GM18526 (cell line): ENCODE results near the gene MAP3K7CL.

Experiments used
- POLR2A ChIP-seq: IDR thresholded peaks from 3 replicates; pipeline ENCODE4 v1.6.1; 2011; ENCODE audit not compliant: insufficient read length; ENCODE audit errors: extremely low read depth

Gene MAP3K7CL

DNA sequence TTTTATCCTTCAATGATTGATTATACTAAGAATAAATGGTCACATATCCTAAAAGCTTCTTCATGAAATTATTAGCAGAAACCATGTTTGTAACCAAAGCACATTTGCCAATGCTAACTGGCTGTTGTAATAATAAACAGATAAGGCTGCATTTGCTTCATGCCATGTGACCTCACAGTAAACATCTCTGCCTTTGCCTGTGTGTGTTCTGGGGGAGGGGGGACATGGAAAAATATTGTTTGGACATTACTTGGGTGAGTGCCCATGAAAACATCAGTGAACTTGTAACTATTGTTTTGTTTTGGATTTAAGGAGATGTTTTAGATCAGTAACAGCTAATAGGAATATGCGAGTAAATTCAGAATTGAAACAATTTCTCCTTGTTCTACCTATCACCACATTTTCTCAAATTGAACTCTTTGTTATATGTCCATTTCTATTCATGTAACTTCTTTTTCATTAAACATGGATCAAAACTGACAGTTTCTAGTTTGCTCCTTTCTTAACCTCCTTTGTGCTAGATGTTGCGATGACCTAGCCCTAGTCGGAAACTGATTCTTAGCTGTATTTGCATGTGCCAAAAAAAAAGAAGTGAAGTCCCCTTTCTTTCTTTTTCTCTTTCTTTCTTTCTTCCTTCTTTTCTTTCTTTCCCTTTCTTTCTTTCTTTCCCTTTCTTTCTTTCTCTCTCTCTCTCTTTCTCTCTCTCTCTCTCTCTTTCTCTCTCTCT, 45.1 kb downstream of the MAP3K7CL start:
- no peak for TF ChIP-seq POLR2A

GRCh38 chr21:29176471-29177120, 46.2 kb downstream of the MAP3K7CL start:
- TF ChIP-seq POLR2A, result no peak

- TF ChIP-seq POLR2A, result no peak
Observed at GRCh38 chr21:29177800-29178199, 47.4 kb downstream of the MAP3K7CL start.

- TF ChIP-seq POLR2A, result no peak
Observed at GRCh38 chr21:29178926-29179325, 48.5 kb downstream of the MAP3K7CL start.

GRCh38 chr21:29179503-29179902, 49.1 kb downstream of the MAP3K7CL start:
- TF ChIP-seq POLR2A, result no peak

DNA sequence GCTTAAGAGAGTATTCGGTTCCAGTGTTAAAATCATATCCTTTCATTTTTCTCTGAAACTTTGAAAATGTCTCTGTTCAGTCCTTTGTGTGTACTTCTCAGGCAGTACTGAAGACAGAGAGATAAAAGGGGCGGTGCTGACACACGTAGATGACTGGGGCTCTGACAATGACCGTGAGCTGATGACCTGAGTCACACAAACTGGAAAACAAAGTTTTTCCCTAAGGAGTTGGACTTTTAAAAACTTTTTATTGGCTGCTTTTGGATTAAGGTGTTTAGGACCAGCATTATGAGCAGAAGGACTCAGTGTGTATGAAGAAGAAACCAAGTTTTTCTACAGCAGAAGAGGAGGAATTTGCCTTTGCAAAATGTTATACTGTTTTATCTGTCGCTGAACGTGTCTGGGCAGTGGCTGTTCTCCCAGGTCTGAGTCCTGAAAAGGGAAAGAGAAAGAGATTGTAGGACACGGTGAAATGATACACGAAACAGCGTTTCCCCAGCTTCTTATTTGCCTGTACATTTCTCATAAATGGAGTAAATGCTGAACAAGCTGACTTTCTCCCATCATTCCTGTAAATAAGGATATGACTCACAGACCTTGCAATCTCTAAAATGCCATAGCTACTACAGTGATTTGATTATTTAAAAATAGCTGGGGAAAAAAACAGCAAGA, 51.5 kb downstream of the MAP3K7CL start:
- TF ChIP-seq POLR2A, result no peak

DNA sequence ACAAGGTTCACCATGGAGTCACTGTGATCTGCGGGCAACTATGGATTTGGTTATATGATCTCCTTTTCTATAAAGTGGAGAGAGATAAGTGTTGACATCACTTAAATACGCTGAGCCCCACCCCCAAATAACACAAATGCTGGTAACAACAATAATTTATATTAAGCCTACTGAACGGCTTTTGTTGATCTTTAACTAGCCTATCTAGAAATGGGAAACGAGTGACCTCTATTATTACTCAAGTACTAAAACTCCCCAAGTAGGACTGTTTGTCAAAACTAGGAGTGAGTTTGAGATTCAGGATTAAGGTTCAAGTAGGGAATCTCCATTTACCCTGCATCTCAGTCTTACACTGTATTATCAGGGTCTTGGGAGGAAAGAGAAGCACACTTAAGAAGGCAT, 52.2 kb downstream of the MAP3K7CL start:
- no peak for TF ChIP-seq POLR2A

DNA sequence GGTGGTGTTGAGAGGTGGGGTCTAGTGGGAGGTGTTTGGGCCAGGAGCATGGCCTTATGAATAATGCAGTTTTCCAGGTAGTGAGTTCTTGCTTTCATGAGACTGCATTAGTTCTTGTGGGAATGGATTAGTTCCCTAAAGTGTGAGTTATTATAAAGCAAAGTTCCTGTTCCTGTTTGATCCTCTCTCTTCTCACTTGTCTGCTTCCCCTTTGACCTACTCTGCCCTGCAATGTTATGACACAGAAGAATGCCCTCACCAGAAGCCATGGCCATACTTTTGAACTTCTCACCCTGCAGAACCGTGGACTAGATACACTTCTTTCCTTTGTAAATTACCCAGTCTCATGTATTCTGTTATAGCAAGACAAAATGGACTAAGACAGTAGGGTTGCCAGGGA, 53.6 kb downstream of the MAP3K7CL start:
- TF ChIP-seq POLR2A, result no peak

DNA sequence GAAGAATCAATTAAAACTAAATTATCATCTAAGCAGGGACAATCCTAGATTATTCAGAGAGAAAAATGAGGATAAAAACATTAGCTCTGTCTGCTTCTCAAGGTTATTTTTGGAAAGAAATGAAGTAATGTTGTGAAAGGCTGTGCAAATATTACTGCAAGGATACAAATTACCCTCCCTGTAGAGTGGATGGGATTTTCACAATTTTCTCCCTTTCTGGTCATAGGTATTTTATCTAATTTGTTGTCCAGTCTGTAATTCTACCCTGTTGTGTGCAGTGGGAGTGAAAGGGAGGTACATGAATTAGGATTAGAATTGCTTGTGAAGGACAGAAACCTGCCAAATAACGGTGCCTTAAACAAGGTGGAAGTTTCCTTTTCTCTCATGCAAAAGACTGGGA, 54.7 kb downstream of the MAP3K7CL start:
- no peak for TF ChIP-seq POLR2A

DNA sequence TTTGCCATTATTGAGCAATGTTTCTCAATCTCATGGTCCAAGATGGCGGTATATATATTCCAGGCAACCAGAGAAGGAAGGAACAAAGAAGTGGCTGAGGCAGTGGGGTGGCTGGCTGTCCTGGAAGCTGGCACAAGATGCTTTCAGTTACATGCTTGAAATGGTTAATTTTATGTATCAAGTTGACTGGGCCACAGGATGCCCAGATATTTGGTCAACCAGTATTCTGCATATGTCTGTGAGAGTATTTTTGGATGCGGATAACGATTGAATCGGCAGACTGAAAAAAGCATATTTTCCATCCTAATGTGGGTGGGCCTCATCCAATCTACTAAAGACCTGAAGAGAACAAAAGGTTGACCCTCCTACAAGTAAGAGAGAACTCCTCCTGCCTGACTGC, 55.2 kb downstream of the MAP3K7CL start:
- no peak for TF ChIP-seq POLR2A

- TF ChIP-seq POLR2A, result no peak
Observed at GRCh38 chr21:29186246-29186645, 55.8 kb downstream of the MAP3K7CL start.

GRCh38 chr21:29187944-29188343, 57.5 kb downstream of the MAP3K7CL start:
- no peak for TF ChIP-seq POLR2A

DNA sequence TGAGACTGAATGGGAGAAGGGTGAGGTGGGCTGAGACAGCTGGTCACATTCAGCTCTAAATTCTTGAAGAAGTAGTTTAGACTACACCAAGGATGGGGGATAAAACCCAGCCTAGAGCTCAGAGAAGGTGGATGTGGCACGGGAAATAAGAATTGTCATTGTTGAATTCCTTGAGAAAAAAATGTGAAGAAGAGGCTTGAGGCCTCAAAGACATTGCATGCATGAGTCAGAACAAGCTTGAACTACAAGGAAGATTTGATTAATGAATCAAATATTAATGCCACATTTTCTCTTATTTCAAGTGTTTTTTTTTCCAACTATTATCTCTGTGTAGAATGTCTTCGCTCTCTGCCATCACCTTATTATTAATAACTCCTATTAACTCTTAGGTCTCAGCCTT, 58.9 kb downstream of the MAP3K7CL start:
- TF ChIP-seq POLR2A, result no peak

GRCh38 chr21:29190923-29191331, 60.5 kb downstream of the MAP3K7CL start:
- no peak for TF ChIP-seq POLR2A

DNA sequence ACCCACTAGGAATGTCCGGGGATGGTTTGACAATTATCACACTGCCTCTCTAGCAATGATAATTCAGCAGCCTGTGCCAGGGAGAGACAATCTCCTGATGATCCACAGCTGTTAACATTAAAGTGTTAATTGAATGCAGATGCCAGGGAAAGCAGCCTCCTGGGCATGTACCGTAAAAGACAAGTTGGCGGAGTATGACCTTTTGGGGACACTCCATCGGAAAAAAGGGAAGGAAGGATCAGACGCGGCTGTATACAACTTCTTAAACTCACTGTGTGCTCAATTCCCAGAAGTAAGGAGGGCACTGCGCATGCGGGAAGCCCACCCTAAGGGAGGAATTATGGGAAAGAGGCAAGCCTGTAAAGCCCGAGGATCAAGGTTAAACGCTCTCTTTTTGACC, 62.6 kb downstream of the MAP3K7CL start:
- TF ChIP-seq POLR2A, result no peak

DNA sequence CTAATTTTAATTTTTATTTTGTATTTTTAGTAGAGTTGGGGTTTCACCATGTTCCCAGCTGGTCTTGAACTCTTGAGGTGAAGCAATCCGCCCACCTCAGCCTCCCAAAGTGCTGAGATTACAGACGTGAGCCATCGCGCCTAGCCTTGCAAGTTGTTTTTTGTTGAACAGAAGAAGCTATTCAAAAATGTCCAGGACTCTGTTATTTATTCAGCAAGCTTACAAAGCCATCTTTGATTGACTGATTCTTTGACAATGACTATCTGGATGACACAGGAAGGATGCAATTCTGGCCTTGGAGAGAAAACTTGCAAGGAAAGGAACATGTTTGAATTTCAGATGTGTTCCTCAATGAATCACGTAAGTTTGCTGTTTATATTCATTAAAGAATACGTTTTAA, 63.5 kb downstream of the MAP3K7CL start:
- TF ChIP-seq POLR2A, result no peak
